Measurements from ENCODE around the gene OGDH.

DNA sequence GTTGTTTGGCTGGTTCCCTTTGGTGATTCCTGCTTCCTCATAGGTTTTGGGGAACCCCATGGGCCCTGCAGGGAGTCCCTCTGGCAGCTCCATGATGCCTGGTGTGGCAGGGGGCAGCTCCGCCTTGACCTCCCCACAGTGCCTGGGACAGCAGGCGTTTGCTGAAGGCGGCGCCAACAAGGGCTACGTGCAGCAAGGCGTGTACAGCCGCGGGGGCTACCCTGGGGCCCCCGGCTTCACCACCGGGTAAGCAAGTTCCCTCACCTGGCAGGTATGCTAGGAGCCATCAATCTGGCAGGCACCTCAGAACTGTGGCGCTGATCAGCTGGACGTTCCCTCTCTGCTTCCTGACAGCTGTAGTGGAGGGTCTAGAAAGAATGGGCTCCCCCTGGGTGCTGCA, 150.5 kb downstream of the OGDH start:
- TF ChIP-seq MZF1 (tag by site-specific recombination; IDR thresholded peaks at IDR 0.05; ENCODE audit: borderline replicate concordance) (no peak), ZNF670 (tag by site-specific recombination; IDR thresholded peaks at IDR 0.05; ENCODE audit: low read depth) (no peak), ZNF10 (tag by site-specific recombination; IDR thresholded peaks at IDR 0.05) (no peak), KLF7 (tag by site-specific recombination; IDR thresholded peaks at IDR 0.05; ENCODE audit: borderline replicate concordance) (no peak), ZNF138 (tag by site-specific recombination; IDR thresholded peaks at IDR 0.05; ENCODE audit: borderline replicate concordance) (no peak), ZFP37 (tag by site-specific recombination; IDR thresholded peaks at IDR 0.05) (no peak), ZNF121 (tag by site-specific recombination; IDR thresholded peaks at IDR 0.05) (no peak), ZNF302 (tag by site-specific recombination; IDR thresholded peaks at IDR 0.05; ENCODE audit: low read depth) (no peak)
- TF ChIP-seq, protein P1, sequence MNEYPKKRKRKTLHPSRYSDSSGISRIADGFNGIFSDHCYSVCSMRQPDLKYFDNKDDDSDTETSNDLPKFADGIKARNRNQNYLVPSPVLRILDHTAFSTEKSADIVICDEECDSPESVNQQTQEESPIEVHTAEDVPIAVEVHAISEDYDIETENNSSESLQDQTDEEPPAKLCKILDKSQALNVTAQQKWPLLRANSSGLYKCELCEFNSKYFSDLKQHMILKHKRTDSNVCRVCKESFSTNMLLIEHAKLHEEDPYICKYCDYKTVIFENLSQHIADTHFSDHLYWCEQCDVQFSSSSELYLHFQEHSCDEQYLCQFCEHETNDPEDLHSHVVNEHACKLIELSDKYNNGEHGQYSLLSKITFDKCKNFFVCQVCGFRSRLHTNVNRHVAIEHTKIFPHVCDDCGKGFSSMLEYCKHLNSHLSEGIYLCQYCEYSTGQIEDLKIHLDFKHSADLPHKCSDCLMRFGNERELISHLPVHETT (tag by site-specific recombination; IDR thresholded peaks at IDR 0.05): no peak
- TF ChIP-seq, protein P2, sequence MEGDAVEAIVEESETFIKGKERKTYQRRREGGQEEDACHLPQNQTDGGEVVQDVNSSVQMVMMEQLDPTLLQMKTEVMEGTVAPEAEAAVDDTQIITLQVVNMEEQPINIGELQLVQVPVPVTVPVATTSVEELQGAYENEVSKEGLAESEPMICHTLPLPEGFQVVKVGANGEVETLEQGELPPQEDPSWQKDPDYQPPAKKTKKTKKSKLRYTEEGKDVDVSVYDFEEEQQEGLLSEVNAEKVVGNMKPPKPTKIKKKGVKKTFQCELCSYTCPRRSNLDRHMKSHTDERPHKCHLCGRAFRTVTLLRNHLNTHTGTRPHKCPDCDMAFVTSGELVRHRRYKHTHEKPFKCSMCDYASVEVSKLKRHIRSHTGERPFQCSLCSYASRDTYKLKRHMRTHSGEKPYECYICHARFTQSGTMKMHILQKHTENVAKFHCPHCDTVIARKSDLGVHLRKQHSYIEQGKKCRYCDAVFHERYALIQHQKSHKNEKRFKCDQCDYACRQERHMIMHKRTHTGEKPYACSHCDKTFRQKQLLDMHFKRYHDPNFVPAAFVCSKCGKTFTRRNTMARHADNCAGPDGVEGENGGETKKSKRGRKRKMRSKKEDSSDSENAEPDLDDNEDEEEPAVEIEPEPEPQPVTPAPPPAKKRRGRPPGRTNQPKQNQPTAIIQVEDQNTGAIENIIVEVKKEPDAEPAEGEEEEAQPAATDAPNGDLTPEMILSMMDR (tag by site-specific recombination; IDR thresholded peaks at IDR 0.05): no peak
